Measurements from ENCODE around the gene ZBTB42.
"Not testable (repeated sequence)": the region's sequence is repeated elsewhere in the genome, so short reads cannot be mapped to it uniquely, and the experiment has no call there.

Gene ZBTB42

DNA sequence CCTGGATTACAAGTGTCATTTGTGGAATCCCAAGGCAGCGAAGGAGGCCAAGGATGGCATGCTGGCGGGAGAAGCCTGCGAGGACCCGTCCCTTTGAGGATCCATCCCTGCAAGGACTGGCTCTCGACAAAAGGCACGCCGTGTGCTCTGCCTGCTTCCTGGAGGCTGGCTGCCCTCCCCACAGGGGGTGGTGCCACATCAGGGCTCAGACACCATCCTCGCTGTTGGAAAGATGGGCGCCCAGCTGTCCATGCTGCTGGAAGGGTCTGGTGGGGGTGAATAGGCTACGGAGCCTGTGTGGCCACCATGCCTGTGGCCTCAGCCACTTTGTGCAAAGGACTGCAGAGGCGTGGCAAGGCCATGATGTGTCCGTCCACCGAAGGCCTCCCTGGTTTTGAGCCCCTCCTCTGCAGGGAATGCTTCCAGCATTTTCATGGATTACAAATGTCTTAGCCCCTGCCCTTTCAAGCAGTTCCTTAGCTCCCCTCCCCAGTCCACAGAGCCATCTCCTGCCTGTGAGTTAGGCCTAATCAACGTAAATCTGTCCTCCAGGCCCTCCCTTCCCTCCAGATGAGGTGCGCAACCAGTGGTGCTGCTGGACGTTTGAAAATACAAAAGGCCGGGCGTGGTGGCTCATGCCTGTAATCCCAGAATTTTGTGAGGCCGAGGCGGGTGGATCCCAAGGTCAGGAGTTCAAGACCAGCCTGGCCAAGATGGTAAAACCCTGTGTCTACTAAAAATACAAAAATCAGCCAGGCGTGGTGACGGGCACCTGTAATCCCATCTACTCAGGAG, 22.1 kb downstream of the ZBTB42 start:
- no peak overlapping the region for H3K4me3 ChIP-seq (ENCODE audit: control insufficient read depth, low read depth, low read length)
- no peak for DNase-seq (ENCODE audit: low read depth)
- TF ChIP-seq CTCF (IDR thresholded peaks at IDR 0.05; ENCODE audit: control insufficient read depth, insufficient read depth, low read depth, low read length, missing control alignments) = no peak

DNA sequence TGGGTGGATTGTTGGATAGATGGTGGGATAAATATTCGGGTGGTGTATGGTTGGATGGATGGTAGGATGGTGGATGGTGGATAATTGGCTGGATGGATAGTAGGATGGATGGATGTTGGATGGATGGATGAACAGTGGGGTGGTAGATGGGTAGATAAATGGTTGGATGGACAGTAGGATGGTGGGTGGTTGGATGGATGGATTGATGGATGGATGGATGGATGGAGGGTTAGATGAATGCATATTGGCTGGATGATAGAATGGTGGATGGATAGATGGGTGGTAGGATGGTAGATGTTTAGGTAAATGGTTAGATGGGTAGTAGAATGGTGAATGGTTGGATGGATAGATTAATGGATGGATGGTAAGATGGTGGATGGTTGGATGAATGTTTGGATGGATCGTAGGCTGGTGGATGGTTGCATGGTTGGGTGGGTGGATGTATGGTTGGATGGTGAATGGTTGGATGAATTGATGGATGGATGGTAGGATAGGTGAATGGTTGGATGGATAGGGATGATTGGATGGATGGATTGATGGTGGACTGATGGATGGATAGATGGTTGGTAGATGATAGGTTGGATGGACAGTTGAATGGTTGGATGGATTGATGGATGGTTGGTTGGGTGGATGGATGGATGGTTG, 23.6 kb downstream of the ZBTB42 start:
- no peak for DNase-seq (ENCODE audit: low read depth)
- no peak overlapping the region for H3K4me3 ChIP-seq (ENCODE audit: control insufficient read depth, low read depth, low read length)

GRCh38 chr14:104826189-104826860, 25.4 kb downstream of the ZBTB42 start:
- H3K4me3 ChIP-seq (ENCODE audit: control insufficient read depth, low read depth, low read length) = peak overlapping the region; percentile 79
- no peak for DNase-seq (ENCODE audit: low read depth)
- TF ChIP-seq CTCF (IDR thresholded peaks at IDR 0.05; ENCODE audit: control insufficient read depth, insufficient read depth, low read depth, low read length, missing control alignments) = peak; percentile 58

More for the DNA sequence above, 23.6 kb downstream of the ZBTB42 start:
- TF ChIP-seq CTCF (IDR thresholded peaks at IDR 0.05; ENCODE audit: control insufficient read depth, insufficient read depth, low read depth, low read length, missing control alignments) = no peak

GRCh38 chr14:104826861-104827176, 25.9 kb downstream of the ZBTB42 start:
- no peak for DNase-seq (ENCODE audit: low read depth)
- peak overlapping the region; percentile 52 for H3K4me3 ChIP-seq (ENCODE audit: control insufficient read depth, low read depth, low read length)
- TF ChIP-seq CTCF (IDR thresholded peaks at IDR 0.05; ENCODE audit: control insufficient read depth, insufficient read depth, low read depth, low read length, missing control alignments) = no peak

DNA sequence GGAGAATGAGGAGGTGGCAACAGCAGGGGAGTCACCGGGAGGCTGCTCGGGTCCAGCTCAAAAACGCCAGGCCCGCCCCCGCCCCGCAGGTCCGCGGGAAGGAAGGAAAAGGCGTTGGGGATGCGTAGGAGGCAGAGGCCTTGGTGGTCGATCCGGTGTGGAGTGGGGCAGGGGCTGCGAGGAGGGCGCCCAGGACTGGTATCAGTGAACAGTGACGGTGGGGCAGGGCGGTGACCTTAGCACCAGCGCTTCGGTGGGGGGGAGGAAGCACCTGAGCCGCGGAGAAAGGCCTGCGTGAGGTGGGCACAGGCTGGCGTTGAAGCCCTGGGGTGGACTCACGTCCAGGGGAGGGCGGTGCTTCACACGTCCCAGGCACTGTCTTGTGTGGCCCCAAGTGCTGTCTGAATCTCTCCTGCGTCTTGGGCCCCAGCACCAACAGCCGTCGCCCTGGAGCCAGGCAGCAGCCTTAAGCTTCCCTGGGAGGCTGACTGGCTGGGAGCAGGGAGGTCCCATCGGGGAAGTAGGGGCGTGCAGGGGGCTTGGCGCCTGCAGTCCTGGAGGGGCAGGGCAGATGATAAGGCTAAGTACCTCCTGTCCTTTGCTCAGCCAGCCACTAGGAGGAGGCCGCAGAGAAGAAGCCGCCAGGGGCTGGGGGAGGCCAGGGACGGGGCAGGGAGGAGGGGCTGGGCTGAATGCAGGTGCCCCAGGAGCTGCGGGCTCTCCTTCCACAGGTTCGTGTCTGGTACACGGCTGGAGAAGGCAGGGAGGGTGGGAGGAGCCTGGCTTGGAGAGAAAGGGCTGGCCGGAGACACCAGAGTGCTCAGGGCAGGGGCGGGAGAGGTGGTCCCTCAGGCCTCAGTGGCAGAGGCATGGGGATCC, 26.5 kb downstream of the ZBTB42 start:
- H3K4me3 ChIP-seq (ENCODE audit: control insufficient read depth, low read depth, low read length) = peak overlapping the region; percentile 52
- TF ChIP-seq CTCF (IDR thresholded peaks at IDR 0.05; ENCODE audit: control insufficient read depth, insufficient read depth, low read depth, low read length, missing control alignments) = peak; percentile 59
- no peak for DNase-seq (ENCODE audit: low read depth)

DNA sequence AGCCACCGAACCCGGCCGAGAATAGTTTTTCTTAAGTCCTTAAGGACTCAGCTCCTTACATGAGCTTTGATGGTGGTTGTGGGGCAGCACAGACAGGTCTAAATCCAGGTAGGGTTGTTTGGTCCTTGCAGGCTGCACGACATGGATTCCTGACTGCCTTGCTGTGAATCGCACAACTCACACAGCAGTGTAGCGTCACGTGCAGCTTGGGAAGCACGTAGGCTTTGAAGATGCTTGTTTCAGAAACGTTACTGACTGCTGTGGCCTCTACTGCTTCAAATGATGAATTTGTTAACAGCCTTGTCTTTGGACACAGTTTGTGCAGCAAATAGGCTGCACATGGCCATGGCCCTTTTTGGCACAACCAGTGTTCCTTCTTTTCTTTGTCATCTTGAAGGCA, 29.9 kb downstream of the ZBTB42 start:
- no peak overlapping the region for H3K4me3 ChIP-seq (ENCODE audit: control insufficient read depth, low read depth, low read length)
- TF ChIP-seq CTCF (IDR thresholded peaks at IDR 0.05; ENCODE audit: control insufficient read depth, insufficient read depth, low read depth, low read length, missing control alignments) = no peak
- no peak for DNase-seq (ENCODE audit: low read depth)

DNA sequence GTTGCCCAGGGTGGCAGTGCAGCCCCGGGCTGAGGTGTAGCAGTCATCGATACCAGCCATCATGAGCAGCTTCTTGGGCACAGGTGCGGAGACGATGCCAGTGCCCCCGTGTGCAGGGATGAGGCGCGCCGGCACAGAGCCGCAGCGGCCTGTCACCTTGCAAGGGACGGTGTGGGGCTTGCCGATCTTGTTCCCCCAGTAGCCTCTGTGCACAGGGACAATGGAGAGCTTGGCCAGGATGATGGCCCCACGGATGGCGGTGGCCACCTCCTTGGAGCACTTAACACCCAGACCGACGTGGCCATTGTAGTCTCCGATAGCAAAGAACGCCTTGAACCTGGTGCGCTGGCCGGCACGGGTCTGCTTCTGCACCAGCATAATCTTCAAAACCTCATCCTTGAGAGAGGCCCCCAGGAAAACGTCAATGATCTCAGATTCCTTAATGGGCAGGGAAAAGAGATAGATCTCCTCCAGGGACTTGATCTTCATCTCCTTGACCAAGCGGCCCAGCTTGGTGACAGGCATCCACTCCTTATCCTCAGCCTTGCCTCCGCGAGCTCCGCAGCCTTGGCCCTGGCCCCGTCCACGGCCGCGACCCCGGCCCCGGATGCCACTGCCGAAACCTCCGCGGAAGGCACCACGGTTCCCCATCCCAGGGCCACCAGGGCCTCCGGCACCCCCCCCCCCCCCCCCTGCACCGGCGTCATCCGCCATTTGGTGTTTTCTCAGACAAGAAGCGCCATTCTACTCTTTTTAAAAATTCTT, 35.5 kb downstream of the ZBTB42 start:
- not testable (repeated sequence) for DNase-seq (ENCODE audit: low read depth); H3K4me3 ChIP-seq (ENCODE audit: control insufficient read depth, low read depth, low read length)
